ENCODE measurements around the gene RFX8.
"Not testable (repeated sequence)": the region's sequence is repeated elsewhere in the genome, so short reads cannot be mapped to it uniquely, and the experiment has no call there.

Gene RFX8

GRCh38 chr2:101438555-101438954, 36.4 kb downstream of the RFX8 start:
- not testable (repeated sequence) for DNase-seq

DNA sequence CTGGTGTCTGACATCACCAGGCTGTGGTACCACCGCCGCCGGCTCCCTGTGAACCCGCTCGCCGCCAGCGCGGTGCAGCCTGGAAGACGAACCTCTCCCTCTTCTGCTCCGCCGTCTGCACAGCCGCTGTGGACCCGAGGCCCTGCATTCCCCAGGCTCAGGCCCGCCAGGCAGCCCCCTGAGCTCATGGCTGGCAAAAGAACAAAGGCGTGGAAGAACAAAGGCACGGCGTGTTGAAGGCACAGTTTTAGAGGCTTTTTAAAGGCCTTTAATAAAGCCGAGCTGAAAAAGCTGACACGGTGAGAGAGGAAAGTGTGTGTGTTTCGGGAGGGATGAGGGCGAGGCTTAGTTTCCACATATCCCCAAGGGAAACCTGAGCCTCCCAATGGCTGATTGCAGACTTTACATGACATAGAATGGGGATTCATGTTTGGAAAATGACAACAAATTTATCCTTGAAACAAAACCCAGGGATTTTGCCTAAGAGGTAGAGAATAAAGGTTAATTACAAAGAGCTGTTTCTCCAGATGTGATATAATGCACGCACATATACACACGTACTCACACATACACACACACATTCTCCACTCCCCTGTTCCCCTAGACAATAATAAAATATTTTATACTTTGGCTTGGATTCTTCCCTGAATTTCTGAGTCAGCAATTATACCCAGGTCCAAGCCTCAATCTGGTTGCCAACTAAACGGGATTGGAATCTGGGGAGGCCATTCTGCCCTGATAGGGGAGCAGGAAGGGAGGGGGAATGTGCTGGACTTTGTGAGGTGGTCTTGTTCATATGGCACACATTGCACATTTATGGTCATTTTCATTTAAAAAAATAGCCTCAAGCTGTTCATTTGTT, 39.7 kb downstream of the RFX8 start:
- DNase-seq: peak; percentile 90

DNA sequence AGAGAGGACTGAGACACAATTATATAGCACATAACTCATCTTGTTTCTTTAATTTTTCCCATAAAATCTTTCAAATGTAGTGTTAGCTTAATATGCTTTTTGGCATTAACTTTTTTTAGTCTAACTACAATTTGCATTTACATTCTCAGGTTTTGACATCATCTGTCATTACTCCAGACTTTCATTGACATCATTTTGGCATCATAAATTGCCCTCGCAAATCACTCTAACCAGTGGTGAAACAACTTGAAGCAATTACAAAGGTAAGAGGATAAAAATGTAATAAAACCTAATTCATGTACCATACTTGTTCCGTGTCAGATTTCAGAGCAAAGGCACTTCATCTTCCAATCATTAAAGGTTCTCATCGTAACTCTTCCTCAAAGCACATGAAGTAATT, 41.4 kb downstream of the RFX8 start:
- DNase-seq: no peak

- no peak for DNase-seq
Observed at GRCh38 chr2:101432411-101433181, 42.3 kb downstream of the RFX8 start.

DNA sequence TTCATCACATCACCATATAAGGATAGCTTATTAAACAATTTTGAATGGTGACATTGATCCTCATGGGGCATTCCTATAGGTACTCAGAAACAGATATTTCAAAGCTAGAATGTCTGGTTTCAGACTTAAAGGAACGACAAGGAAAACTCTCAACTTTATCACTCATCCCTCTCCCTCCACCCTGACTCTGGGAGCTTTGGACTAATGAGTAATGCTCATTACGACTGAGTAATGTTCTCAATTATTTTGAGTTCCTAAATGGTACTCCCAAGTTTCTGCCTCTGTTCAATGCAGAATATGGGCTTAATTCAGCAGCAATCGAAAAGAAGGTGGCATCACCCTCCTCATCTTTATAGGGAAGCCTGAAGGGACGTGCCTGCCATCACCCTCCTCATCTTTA, 43.4 kb downstream of the RFX8 start:
- no peak for DNase-seq

- no peak for DNase-seq
Observed at GRCh38 chr2:101430156-101430555, 44.8 kb downstream of the RFX8 start.

GRCh38 chr2:101429453-101429852, 45.5 kb downstream of the RFX8 start:
- no peak for DNase-seq

DNA sequence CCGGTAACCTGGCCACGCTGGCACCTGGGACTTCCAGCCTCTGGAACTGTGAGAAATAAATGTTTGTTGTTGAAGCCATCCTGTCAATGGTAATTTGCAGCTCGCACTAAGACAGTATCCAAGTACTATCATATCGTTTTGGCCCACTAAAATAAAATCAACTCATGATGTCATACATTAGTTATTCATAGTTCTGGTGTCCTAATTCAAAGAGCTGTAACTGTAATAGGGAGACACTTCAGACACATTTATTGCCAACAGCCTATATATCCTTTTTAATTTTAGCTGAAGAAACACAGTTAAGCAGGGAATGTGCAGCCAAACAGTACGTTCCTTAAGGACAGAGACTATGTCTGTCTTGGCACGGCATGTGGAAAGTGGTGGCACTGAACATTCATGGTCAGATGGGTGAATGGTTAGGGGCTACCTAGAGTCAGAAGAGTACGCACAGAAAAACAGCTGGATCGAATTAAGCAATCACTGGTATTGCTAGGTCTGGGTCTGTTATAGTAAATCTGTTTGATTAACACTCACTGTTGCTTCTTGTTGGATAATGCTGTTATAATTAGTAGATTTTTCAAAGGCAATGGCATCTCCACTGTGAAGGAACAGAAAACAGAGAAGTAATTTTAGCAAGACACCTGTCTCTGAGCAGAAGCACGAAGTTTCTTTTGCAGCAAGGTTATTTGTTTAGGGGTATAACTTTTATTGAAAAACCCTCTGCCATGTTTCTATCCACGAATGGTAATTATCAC, 46.3 kb downstream of the RFX8 start:
- no peak for DNase-seq

DNA sequence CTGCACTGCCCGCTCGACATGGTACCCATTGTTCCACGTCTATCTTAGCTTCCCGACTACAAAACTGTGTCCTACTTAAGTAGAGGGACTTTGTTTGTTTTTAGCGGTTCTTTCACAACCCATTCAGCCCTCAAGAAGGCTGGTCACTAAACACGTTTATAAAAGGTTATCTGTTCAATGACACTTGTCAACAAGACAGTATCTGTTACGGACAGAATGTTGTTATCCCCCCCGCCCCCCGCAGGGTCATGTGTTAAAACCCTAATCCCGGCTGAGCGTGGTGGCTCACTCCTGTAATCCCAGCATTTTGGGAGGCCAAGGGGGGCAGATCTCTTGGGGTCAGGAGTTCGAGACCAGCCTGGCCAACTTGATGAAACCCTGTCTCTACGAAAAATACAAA, 47.2 kb downstream of the RFX8 start:
- DNase-seq: no peak

DNA sequence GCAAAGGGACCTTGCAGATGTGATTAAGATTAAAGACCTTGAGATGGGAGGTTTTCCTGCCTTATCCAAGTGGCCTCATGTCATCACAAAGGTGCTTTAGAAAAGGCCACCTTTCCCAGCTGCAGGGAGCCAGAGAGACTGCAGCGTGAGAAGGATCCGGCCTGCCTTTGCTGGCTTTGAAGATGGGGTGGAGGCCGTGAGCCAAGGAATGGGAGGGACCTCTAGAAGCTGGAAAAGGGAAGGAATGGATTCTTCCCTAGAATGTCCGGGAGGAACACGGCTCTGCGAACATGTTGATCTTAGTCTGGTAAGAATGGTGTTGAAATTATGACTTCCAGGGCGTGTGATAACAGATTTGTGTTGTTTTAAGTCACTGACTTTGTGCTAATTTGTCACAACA, 47.7 kb downstream of the RFX8 start:
- DNase-seq: no peak

DNA sequence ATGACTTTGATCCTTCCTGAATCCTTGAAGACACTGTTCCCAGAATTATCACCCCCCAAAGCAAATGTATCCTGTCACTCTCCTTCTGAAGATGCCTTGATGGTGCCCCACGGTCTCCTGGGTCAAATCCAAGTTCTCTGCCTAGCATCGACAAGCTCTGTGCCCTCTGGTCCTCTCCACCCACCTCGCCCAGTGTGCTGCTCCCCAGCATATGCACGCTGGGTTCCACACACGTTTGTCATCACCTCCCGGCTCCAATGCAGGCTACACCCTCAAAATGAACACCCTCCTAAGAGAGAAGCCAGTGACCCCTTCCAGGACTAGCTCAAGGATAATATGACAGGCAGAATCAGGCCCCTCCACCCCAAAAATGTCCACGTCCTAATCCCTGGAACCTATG, 48.1 kb downstream of the RFX8 start:
- no peak for DNase-seq

GRCh38 chr2:101420623-101421022, 54.3 kb downstream of the RFX8 start:
- DNase-seq: no peak

- peak; percentile 77 for DNase-seq
Observed at GRCh38 chr2:101419096-101419663, 55.7 kb downstream of the RFX8 start.

DNA sequence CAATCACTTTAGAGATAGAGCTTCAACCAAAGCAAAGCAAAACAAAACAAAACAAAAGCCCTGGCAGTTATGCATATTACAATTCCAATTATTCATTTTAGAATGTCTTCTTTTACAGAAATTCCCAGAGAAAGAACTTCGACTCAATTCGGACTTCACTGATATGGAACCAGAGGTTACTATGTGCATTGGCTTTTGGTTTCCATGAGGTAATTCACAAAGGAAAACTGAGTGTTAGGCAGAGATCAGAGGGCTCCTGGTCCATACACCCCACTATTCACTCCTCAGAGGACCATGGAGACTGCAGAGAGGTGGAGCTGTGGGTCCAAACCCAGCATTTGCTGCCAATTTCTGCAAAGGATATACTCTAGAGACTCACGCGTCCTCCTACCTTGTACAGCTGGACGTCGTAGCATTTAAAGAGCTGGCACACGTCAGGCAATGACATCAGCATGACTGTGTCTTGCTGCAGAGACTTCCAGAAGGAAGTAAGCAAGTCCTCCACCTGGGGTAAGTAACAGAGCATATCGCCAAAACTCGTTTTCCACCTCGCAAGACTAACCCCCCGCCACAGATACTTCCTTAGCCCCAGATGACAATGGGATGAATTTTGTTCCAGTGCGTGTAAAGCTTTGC, 56.3 kb downstream of the RFX8 start:
- DNase-seq: no peak

GRCh38 chr2:101416609-101417008, 58.3 kb downstream of the RFX8 start:
- DNase-seq: no peak

- no peak for DNase-seq
Observed at GRCh38 chr2:101415884-101416283, 59.0 kb downstream of the RFX8 start.

DNA sequence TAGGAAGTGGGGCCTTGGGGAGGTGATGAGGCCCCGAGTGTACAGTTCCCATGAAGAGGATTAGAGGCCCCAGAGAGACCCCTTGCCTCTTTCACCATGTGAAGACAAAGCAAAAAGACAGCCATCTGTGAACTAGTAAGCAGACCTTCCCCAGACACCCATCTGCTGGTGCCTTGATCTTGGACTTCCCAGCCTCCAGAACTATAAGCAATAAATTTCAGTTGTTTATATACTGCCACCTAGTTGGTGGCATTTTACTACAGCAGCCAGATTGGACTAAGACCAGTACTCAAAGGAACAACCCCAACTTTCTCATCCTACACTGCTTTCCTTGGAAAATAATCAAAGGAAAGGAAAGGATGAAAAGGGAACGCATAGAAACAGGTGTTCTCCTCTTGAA, 59.7 kb downstream of the RFX8 start:
- DNase-seq: no peak

- DNase-seq: no peak
Observed at GRCh38 chr2:101412092-101412694, 62.7 kb downstream of the RFX8 start.

- no peak for DNase-seq
Observed at GRCh38 chr2:101410746-101411145, 64.2 kb downstream of the RFX8 start.

- DNase-seq: no peak
Observed at GRCh38 chr2:101410114-101410513, 64.8 kb downstream of the RFX8 start.

DNA sequence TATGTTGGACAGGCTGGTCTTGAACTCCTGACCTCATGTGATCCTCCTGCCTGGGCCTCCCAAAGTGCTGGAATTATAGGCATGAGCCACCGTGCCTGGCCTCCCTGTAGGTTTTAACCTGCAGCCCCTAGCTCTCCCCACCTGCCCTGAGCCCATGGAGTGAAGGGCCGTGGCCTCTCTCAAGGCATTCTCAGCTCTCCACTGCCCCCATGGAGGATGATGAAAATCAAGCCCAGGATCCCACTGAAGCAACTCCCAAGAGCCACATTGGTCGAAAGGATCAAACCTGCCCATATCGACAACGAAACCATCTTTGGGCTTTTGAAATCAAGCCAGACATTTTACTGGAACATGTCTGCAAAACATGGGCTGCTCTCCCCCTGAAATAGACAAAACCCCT, 65.2 kb downstream of the RFX8 start:
- no peak for DNase-seq

DNA sequence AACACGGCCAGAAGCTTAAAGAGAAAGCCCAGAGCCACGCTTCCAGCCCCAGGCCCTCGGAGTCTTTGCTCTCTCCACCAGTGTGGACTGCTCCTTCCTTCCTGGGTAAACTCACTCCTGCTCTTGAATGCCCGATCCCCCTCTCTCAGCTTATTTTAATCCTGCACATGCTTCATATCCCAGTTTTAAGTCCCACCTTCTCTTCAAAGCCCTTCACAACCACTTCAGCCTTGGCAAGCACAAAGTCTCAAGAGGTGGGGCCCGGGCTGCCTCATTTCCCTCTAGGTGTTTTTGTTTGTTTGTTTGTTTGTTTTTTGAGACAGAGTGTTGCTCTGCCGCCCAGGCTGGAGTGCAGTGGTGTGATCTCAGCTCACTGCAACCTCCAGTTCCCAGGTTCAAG, 66.0 kb downstream of the RFX8 start:
- no peak for DNase-seq

Measured in eye (tissue), 1 donor.